Body of pancreas (tissue), 4 donors: ENCODE data around the gene CHRM2.

ENCODE experiments used
- CTCF ChIP-seq, 7 experiments: fragments of 450-650 bp in 4 of 7; fragments of 200-600 bp in 3 of 7; sonication (generic) in 3 of 7; IDR thresholded peaks; one replicate each; pipeline ENCODE4 v1.5.1; 2016 to 2019; ENCODE audit warnings: antibody characterized with exemption in 7 of 7
- POLR2A ChIP-seq, 3 donors: fragments of 450-650 bp; IDR thresholded peaks; one replicate each; pipeline ENCODE4 v1.6.1; 2016; ENCODE audit warnings: antibody characterized with exemption in 3 of 3, mild to moderate bottlenecking in 2 of 3

GRCh38 chr7:136941816-136942215 is 73.4 kb downstream of the CHRM2 start:
- TF ChIP-seq POLR2A (IDR thresholded peaks at IDR 0.05) (no peak), CTCF (IDR thresholded peaks at IDR 0.05) (no peak)
